K562 (cell line): Measurements from ENCODE around the gene P2RX1. TPM values are rescaled to one million over a fixed set of nuclear protein-coding genes. Genes with fewer than 3 reads are reported as not detected.

Source experiments
- CHD1 ChIP-seq: fragments of 200-600 bp; sonication (generic); IDR thresholded peaks from one replicate; pipeline ENCODE4 v1.6.1; 2012; ENCODE audit warnings: mild to moderate bottlenecking, moderate library complexity, low read length, inconsistent platforms
- CREBBP ChIP-seq: IDR thresholded peaks from one replicate; pipeline ENCODE4 v1.6.1; 2012; ENCODE audit warnings: low read depth, mild to moderate bottlenecking, control low read depth, inconsistent platforms, low read length
- CREM ChIP-seq: IDR thresholded peaks from 2 replicates; pipeline ENCODE4 v1.6.1; 2014; ENCODE audit warnings: antibody characterized with exemption, low read depth
- DACH1 ChIP-seq: fragments of 450-650 bp; IDR thresholded peaks from 2 replicates; pipeline ENCODE4 v1.6.1; 2018; ENCODE audit not compliant: partially characterized antibody
- ETV1 ChIP-seq: fragments of 450-650 bp; conservative IDR thresholded peaks from 2 replicates; pipeline ENCODE4 v1.6.1; 2016; ENCODE audit warnings: missing genetic modification characterization, control low read depth, low read depth, missing compliant biosample characterization
- NFE2 ChIP-seq: IDR thresholded peaks from 2 replicates; pipeline ENCODE4 v1.6.1; 2014; ENCODE audit warnings: antibody characterized with exemption, low read depth
- NFE2L1 ChIP-seq: fragments of 450-650 bp; IDR thresholded peaks from 2 replicates; pipeline ENCODE4 v1.6.1; 2016; ENCODE audit warnings: missing genetic modification characterization, low read depth, mild to moderate bottlenecking, missing compliant biosample characterization, moderate library complexity, borderline replicate concordance
- POLR2G ChIP-seq: fragments of 200-400 bp; formaldehyde crosslinking; IDR thresholded peaks from 2 replicates; pipeline ENCODE4 v1.6.1; 2017; ENCODE audit warnings: low read depth, mild to moderate bottlenecking, antibody characterized with exemption, low read length, moderate library complexity
- PURB ChIP-seq: sonication (generic); formaldehyde crosslinking; IDR thresholded peaks from 2 replicates; pipeline ENCODE4 v1.9.0; 2021; ENCODE audit warnings: low read depth, mild to moderate bottlenecking, missing genetic modification reagents
- SMAD4 ChIP-seq: fragments of 250-450 bp; sonication (Bioruptor Pico); conservative IDR thresholded peaks from 2 replicates; pipeline ENCODE4 v1.8.0; 2021; ENCODE audit warnings: inconsistent platforms, mild to moderate bottlenecking, moderate library complexity
- SOX6 ChIP-seq: fragments of 450-650 bp; IDR thresholded peaks from 2 replicates; pipeline ENCODE4 v1.6.1; 2014; ENCODE audit warnings: mild to moderate bottlenecking
- ZNF165 ChIP-seq: fragments of 250-450 bp; sonication (Bioruptor Pico); IDR thresholded peaks from 2 replicates; pipeline ENCODE4 v1.4.0; 2020; ENCODE audit warnings: borderline replicate concordance
- ZNF212 ChIP-seq: fragments of 450-650 bp; formaldehyde crosslinking; IDR thresholded peaks from 2 replicates; pipeline ENCODE4 v1.4.0; 2020; ENCODE audit warnings: mild to moderate bottlenecking
- ZNF217 ChIP-seq: sonication (generic); formaldehyde crosslinking; IDR thresholded peaks from 2 replicates; pipeline ENCODE4 v1.8.0; 2022; ENCODE audit warnings: mild to moderate bottlenecking, missing genetic modification reagents
- ZNF384 ChIP-seq: IDR thresholded peaks from 2 replicates; pipeline ENCODE4 v1.6.1; 2012; ENCODE audit warnings: low read depth, low read length, improper control_type of control experiment
- polyA plus RNA-seq, 8 experiments: library from polyadenylated mRNA; depleted of rRNA in 4 of 8; stranded (reverse) in 5 of 8; unstranded in 3 of 8; fragments of >200 nt; fragmentation: Nextera tagmentation in 2 of 8; fragmentation: Illumina TruSeq in 1 of 8; extraction: Ambion mirVana in 2 of 8; extraction: Trizol in 1 of 8; gene quantifications; 2 replicates each; pipeline versions ENCODE4 v1.2.1 to v1.2.3, GENCODE V29; 2011 to 2014; ENCODE audit warnings: inconsistent platforms in 1 of 8, missing spikeins in 1 of 8
- total RNA-seq, 7 experiments: library from RNA; depleted of rRNA in 6 of 7; stranded (reverse); fragments of >200 nt in 6 of 7; fragmentation: Illumina TruSeq in 2 of 7; extraction: Trizol in 2 of 7; gene quantifications; 2 replicates each; pipeline versions ENCODE4 v1.2.1 to v1.2.3, GENCODE V29; 2011 to 2021; ENCODE audit warnings: low replicate concordance in 1 of 7
- TF ChIP-seq, protein P1 (sequence below): fragments of 250-450 bp; sonication (Bioruptor Pico); IDR thresholded peaks from 2 replicates; pipeline ENCODE4 v1.8.0; 2022; ENCODE audit warnings: moderate library complexity, mild to moderate bottlenecking, inconsistent platforms
- TF ChIP-seq, protein P2 (sequence below): sonication (generic); formaldehyde crosslinking; IDR thresholded peaks from 2 replicates; pipeline ENCODE4 v1.8.0; 2022; ENCODE audit warnings: missing genetic modification reagents, mild to moderate bottlenecking, moderate library complexity, borderline replicate concordance
- TF ChIP-seq, protein P3 (sequence below), 2 experiments: fragments of 450-650 bp; formaldehyde crosslinking in 1 of 2; IDR thresholded peaks; 2 replicates each; pipeline versions ENCODE4 v1.4.0 to v1.6.1; 2014 to 2020; ENCODE audit warnings: mild to moderate bottlenecking in 2 of 2, borderline replicate concordance in 1 of 2, low read depth in 1 of 2

Gene P2RX1
- total and polyA plus RNA-seq, 9 of the 15 experiments (the other 6 are each of a cell fraction or from before 2014, with no cell fraction given) = 0.27 to 20.3 (median 10.3) TPM

DNA sequence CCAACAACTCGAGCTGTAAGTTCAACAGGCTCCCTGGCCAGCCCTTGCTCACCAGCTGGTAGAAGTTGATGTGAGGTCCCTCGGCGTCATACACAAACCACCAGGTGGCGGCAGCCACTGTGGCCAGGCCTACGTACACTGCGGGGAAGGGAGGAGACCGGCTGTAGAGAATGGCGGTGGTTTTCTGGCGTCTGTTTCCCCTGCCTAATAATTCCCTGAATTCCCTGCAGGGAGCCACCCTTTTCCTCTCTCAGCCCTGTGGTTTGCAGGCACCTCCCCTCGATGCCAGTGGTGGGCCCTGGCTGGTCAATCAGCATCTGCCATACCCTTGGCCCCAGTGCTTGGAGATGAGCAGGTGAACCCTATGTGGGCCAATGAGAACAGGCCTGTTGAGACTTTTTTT lies 18.9 kb upstream of the P2RX1 start (continued):
- TF ChIP-seq, protein P1, sequence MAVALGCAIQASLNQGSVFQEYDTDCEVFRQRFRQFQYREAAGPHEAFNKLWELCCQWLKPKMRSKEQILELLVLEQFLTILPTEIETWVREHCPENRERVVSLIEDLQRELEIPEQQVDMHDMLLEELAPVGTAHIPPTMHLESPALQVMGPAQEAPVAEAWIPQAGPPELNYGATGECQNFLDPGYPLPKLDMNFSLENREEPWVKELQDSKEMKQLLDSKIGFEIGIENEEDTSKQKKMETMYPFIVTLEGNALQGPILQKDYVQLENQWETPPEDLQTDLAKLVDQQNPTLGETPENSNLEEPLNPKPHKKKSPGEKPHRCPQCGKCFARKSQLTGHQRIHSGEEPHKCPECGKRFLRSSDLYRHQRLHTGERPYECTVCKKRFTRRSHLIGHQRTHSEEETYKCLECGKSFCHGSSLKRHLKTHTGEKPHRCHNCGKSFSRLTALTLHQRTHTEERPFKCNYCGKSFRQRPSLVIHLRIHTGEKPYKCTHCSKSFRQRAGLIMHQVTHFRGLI (CRISPR knock-in tag) = no peak
- no peak for TF ChIP-seq ZNF212
- TF ChIP-seq, protein P2, sequence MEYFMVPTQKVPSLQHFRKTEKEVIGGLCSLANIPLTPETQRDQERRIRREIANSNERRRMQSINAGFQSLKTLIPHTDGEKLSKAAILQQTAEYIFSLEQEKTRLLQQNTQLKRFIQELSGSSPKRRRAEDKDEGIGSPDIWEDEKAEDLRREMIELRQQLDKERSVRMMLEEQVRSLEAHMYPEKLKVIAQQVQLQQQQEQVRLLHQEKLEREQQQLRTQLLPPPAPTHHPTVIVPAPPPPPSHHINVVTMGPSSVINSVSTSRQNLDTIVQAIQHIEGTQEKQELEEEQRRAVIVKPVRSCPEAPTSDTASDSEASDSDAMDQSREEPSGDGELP = peak; percentile 92
- no peak for TF ChIP-seq PURB
- TF ChIP-seq CREBBP = no peak
- TF ChIP-seq CHD1 = no peak
- no peak for TF ChIP-seq SMAD4 (CRISPR knock-in tag)
- TF ChIP-seq, protein P3, sequence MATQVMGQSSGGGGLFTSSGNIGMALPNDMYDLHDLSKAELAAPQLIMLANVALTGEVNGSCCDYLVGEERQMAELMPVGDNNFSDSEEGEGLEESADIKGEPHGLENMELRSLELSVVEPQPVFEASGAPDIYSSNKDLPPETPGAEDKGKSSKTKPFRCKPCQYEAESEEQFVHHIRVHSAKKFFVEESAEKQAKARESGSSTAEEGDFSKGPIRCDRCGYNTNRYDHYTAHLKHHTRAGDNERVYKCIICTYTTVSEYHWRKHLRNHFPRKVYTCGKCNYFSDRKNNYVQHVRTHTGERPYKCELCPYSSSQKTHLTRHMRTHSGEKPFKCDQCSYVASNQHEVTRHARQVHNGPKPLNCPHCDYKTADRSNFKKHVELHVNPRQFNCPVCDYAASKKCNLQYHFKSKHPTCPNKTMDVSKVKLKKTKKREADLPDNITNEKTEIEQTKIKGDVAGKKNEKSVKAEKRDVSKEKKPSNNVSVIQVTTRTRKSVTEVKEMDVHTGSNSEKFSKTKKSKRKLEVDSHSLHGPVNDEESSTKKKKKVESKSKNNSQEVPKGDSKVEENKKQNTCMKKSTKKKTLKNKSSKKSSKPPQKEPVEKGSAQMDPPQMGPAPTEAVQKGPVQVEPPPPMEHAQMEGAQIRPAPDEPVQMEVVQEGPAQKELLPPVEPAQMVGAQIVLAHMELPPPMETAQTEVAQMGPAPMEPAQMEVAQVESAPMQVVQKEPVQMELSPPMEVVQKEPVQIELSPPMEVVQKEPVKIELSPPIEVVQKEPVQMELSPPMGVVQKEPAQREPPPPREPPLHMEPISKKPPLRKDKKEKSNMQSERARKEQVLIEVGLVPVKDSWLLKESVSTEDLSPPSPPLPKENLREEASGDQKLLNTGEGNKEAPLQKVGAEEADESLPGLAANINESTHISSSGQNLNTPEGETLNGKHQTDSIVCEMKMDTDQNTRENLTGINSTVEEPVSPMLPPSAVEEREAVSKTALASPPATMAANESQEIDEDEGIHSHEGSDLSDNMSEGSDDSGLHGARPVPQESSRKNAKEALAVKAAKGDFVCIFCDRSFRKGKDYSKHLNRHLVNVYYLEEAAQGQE (IDR thresholded peaks at IDR 0.05; ENCODE audit: borderline replicate concordance) = peak; percentile 42
- TF ChIP-seq, protein P3 (CRISPR knock-in tag; IDR thresholded peaks at IDR 0.05; ENCODE audit: low read depth) = no peak
- peak; percentile 42 for TF ChIP-seq CREM
- no peak for TF ChIP-seq ETV1
- TF ChIP-seq NFE2L1 (tag) = no peak
- no peak for TF ChIP-seq ZNF384
- TF ChIP-seq DACH1 = peak; percentile 33
- TF ChIP-seq POLR2G = peak; percentile 49; the same call in 1 of the 2 replicates
- TF ChIP-seq SOX6 = no peak
- TF ChIP-seq ZNF165 (CRISPR knock-in tag) = no peak
- TF ChIP-seq NFE2 = no peak
- no peak for TF ChIP-seq ZNF217 (CRISPR knock-in tag)
